HepG2 (cell line): ENCODE results near the gene CC2D1A. TPM values are rescaled to one million over a fixed set of nuclear protein-coding genes. Genes with fewer than 3 reads are reported as not detected.

Experiments used
- CHD2 ChIP-seq: IDR thresholded peaks from 2 replicates; pipeline ENCODE4 v1.6.1; 2011; ENCODE audit warnings: low read depth, low read length, improper control_type of control experiment
- CTCF ChIP-seq: sonication (generic); formaldehyde crosslinking; IDR thresholded peaks from 2 replicates; pipeline ENCODE4 v1.5.0; 2020; ENCODE audit warnings: mild to moderate bottlenecking, missing genetic modification reagents, moderate library complexity
- EZH2 ChIP-seq: conservative IDR thresholded peaks from 2 replicates; pipeline ENCODE4 v1.6.1; 2012; ENCODE audit warnings: mild to moderate bottlenecking, low read depth, low read length, moderate library complexity
- FOXK1 ChIP-seq: sonication (generic); formaldehyde crosslinking; IDR thresholded peaks from 2 replicates; pipeline ENCODE4 v1.4.0; 2020; ENCODE audit warnings: low read depth, missing genetic modification reagents, borderline replicate concordance
- LBX2 ChIP-seq: sonication (generic); formaldehyde crosslinking; IDR thresholded peaks from 2 replicates; pipeline ENCODE4 v1.5.0; 2020; ENCODE audit warnings: missing genetic modification reagents, mild to moderate bottlenecking, borderline replicate concordance
- MAFK ChIP-seq, 2 experiments: IDR thresholded peaks in 1 of 2; conservative IDR thresholded peaks in 1 of 2; 2 replicates each; pipeline ENCODE4 v1.6.1; 2011; ENCODE audit warnings: improper control_type of control experiment in 2 of 2, low read length in 2 of 2
- NONO ChIP-seq, 2 experiments: fragments of 450-650 bp in 1 of 2; sonication (generic) in 1 of 2; formaldehyde crosslinking in 1 of 2; IDR thresholded peaks in 1 of 2; conservative IDR thresholded peaks in 1 of 2; 2 replicates each; pipeline versions ENCODE4 v1.6.1 to v1.8.0; 2017 to 2022; ENCODE audit warnings: mild to moderate bottlenecking in 1 of 2, missing genetic modification reagents in 1 of 2, moderate library complexity in 1 of 2
- PHF20 ChIP-seq: sonication (generic); formaldehyde crosslinking; IDR thresholded peaks from 2 replicates; pipeline ENCODE4 v1.5.0; 2020; ENCODE audit warnings: mild to moderate bottlenecking, missing genetic modification reagents
- ZMYM2 ChIP-seq: sonication (generic); formaldehyde crosslinking; IDR thresholded peaks from 2 replicates; pipeline ENCODE4 v1.8.0; 2022; ENCODE audit warnings: mild to moderate bottlenecking, missing genetic modification reagents
- ZNF263 ChIP-seq: sonication (generic); formaldehyde crosslinking; IDR thresholded peaks from 2 replicates; pipeline ENCODE4 v1.4.0; 2020; ENCODE audit warnings: missing genetic modification reagents
- ZNF367 ChIP-seq: sonication (generic); formaldehyde crosslinking; IDR thresholded peaks from 2 replicates; pipeline ENCODE4 v1.4.0; 2020; ENCODE audit warnings: missing genetic modification reagents, borderline replicate concordance
- ZNF569 ChIP-seq: sonication (generic); formaldehyde crosslinking; IDR thresholded peaks from 2 replicates; pipeline ENCODE4 v1.5.0; 2020; ENCODE audit warnings: mild to moderate bottlenecking, missing genetic modification reagents, moderate library complexity, borderline replicate concordance
- ZNF572 ChIP-seq: sonication (generic); formaldehyde crosslinking; IDR thresholded peaks from 2 replicates; pipeline ENCODE4 v1.5.1; 2020; ENCODE audit warnings: mild to moderate bottlenecking, missing genetic modification reagents
- ZNF7 ChIP-seq: IDR thresholded peaks from 2 replicates; pipeline ENCODE4 v1.6.1; 2016; ENCODE audit warnings: missing biosample characterization, missing genetic modification reagents
- ZNF75D ChIP-seq: sonication (generic); formaldehyde crosslinking; IDR thresholded peaks from 2 replicates; pipeline ENCODE4 v1.8.1; 2023; ENCODE audit warnings: missing genetic modification reagents, mild to moderate bottlenecking, borderline replicate concordance
- ZNF841 ChIP-seq: sonication (generic); formaldehyde crosslinking; IDR thresholded peaks from 2 replicates; pipeline ENCODE4 v1.8.1; 2023; ENCODE audit warnings: missing genetic modification reagents, borderline replicate concordance
- polyA plus RNA-seq, 8 experiments: library from polyadenylated mRNA; depleted of rRNA in 3 of 8; stranded (reverse) in 7 of 8; unstranded in 1 of 8; fragments of >200 nt; fragmentation: Illumina TruSeq in 4 of 8; extraction: Trizol in 4 of 8; gene quantifications; 2 replicates each; pipeline versions ENCODE4 v1.2.1 to v1.2.3, GENCODE V29; 2011 to 2016; ENCODE audit warnings: low read depth in 4 of 8, missing spikeins in 1 of 8, mixed read lengths in 1 of 8; ENCODE audit not compliant: insufficient read depth in 1 of 8
- total RNA-seq, 5 experiments: library from RNA; depleted of rRNA; stranded (reverse); fragments of >200 nt; fragmentation: Illumina TruSeq; extraction: Trizol; gene quantifications; 2 replicates each; pipeline ENCODE4 v1.2.3, GENCODE V29; 2016; ENCODE audit warnings: low read depth in 1 of 5
- TF ChIP-seq, protein P1 (sequence below): sonication (generic); formaldehyde crosslinking; IDR thresholded peaks from 2 replicates; pipeline ENCODE4 v1.8.1; 2022; ENCODE audit warnings: mild to moderate bottlenecking, missing genetic modification reagents
- TF ChIP-seq, protein P2 (sequence below): sonication (generic); formaldehyde crosslinking; IDR thresholded peaks from 2 replicates; pipeline ENCODE4 v1.4.0; 2020; ENCODE audit warnings: mild to moderate bottlenecking, missing genetic modification reagents
- TF ChIP-seq, protein P3 (sequence below): sonication (generic); formaldehyde crosslinking; IDR thresholded peaks from 2 replicates; pipeline ENCODE4 v1.4.0; 2020; ENCODE audit warnings: low read depth, missing genetic modification reagents

CC2D1A gene
- total and polyA plus RNA-seq, 2 of the 13 experiments (the other 11 are each of a cell fraction or from before 2014, with no cell fraction given): 9.7 to 11.5 TPM

DNA sequence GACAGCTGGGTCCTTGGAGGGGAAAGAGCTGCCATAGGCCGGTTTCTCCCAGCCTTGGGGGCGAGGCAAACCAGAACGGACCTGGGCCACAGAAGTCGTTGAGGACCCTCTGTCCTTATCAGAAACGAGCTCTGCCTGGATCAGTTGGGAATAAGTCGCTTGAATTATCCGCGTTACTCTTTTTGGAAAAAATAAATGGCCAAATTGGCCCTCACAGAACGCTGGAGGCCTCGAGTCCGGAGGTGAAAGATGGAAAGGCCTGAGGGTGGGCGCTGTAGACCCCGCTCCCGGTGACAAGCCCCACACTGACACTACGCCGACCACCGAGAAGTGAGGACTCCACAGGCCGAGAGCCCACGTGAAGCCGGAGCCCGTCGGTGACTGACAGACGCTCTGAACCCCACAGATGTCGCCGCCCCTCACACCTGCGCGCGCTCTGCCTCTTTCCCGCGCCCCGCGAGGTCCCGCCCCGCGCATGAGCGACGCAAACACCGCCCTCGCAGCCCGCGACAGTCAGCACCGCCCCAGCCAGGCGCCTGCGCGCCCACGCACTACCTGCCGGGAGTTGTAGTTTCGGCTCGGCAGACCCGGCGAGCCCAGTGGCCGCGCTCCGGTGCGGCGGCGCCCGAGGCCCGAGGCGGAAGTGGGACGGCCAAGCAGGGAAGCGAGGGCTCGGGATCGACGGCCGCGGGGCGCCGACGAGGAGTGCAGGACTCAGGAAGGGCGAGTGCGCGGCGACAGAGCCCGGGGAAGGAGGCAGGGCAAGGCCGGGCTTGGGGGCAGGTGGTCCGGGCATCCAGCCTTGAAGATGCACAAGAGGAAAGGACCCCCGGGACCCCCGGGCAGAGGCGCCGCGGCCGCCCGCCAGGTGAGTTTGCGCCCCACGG lies at the start of gene CC2D1A, which contains the start of gene BRME1 (continued):
- TF ChIP-seq CTCF (CRISPR knock-in tag): peak; percentile 33
- TF ChIP-seq PHF20 (CRISPR knock-in tag): peak; percentile 83
- peak; percentile 34; the same call in 1 of the 2 replicates for TF ChIP-seq ZNF263
- peak; percentile 75 for TF ChIP-seq CHD2
- no peak for TF ChIP-seq ZNF572 (CRISPR knock-in tag)
- TF ChIP-seq ZNF841: no peak
- 0 out of 2 replicates have a peak, but pooled peaks have one; percentile 13 for TF ChIP-seq ZNF7 (CRISPR knock-in tag)
- TF ChIP-seq, protein P1, sequence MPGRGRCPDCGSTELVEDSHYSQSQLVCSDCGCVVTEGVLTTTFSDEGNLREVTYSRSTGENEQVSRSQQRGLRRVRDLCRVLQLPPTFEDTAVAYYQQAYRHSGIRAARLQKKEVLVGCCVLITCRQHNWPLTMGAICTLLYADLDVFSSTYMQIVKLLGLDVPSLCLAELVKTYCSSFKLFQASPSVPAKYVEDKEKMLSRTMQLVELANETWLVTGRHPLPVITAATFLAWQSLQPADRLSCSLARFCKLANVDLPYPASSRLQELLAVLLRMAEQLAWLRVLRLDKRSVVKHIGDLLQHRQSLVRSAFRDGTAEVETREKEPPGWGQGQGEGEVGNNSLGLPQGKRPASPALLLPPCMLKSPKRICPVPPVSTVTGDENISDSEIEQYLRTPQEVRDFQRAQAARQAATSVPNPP: no peak; the same call in 1 of the 2 replicates
- TF ChIP-seq MAFK (conservative IDR thresholded peaks at IDR 0.05 in 1 of 2, IDR thresholded peaks at IDR 0.05 in 1 of 2; ENCODE audit: low read length in 2 of 2): no peak
- TF ChIP-seq NONO (IDR thresholded peaks at IDR 0.05): no peak
- peak; percentile 88 for TF ChIP-seq NONO (CRISPR knock-in tag; conservative IDR thresholded peaks at IDR 0.05)
- peak; percentile 77 for TF ChIP-seq ZMYM2 (CRISPR knock-in tag)
- no peak for TF ChIP-seq ZNF75D (CRISPR knock-in tag)
- TF ChIP-seq, protein P2, sequence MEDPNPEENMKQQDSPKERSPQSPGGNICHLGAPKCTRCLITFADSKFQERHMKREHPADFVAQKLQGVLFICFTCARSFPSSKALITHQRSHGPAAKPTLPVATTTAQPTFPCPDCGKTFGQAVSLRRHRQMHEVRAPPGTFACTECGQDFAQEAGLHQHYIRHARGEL (CRISPR knock-in tag): no peak; the same call in 1 of the 2 replicates
- TF ChIP-seq, protein P3, sequence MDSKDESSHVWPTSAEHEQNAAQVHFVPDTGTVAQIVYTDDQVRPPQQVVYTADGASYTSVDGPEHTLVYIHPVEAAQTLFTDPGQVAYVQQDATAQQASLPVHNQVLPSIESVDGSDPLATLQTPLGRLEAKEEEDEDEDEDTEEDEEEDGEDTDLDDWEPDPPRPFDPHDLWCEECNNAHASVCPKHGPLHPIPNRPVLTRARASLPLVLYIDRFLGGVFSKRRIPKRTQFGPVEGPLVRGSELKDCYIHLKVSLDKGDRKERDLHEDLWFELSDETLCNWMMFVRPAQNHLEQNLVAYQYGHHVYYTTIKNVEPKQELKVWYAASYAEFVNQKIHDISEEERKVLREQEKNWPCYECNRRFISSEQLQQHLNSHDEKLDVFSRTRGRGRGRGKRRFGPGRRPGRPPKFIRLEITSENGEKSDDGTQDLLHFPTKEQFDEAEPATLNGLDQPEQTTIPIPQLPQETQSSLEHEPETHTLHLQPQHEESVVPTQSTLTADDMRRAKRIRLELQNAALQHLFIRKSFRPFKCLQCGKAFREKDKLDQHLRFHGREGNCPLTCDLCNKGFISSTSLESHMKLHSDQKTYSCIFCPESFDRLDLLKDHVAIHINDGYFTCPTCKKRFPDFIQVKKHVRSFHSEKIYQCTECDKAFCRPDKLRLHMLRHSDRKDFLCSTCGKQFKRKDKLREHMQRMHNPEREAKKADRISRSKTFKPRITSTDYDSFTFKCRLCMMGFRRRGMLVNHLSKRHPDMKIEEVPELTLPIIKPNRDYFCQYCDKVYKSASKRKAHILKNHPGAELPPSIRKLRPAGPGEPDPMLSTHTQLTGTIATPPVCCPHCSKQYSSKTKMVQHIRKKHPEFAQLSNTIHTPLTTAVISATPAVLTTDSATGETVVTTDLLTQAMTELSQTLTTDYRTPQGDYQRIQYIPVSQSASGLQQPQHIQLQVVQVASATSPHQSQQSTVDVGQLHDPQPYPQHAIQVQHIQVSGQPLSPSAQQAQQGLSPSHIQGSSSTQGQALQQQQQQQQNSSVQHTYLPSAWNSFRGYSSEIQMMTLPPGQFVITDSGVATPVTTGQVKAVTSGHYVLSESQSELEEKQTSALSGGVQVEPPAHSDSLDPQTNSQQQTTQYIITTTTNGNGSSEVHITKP (CRISPR knock-in tag): no peak
- 0 out of 2 replicates have a peak, but pooled peaks have one; percentile 43 for TF ChIP-seq ZNF569 (CRISPR knock-in tag)
- TF ChIP-seq EZH2: no peak
- no peak for TF ChIP-seq LBX2
- peak; percentile 70; the same call in 1 of the 2 replicates for TF ChIP-seq FOXK1 (CRISPR knock-in tag)
- TF ChIP-seq ZNF367: peak; percentile 35; the same call in 1 of the 2 replicates
